Measurements from ENCODE around the gene ZNF74.
"Not testable (repeated sequence)": the region's sequence is repeated elsewhere in the genome, so short reads cannot be mapped to it uniquely, and the experiment has no call there.

The ZNF74 gene

DNA sequence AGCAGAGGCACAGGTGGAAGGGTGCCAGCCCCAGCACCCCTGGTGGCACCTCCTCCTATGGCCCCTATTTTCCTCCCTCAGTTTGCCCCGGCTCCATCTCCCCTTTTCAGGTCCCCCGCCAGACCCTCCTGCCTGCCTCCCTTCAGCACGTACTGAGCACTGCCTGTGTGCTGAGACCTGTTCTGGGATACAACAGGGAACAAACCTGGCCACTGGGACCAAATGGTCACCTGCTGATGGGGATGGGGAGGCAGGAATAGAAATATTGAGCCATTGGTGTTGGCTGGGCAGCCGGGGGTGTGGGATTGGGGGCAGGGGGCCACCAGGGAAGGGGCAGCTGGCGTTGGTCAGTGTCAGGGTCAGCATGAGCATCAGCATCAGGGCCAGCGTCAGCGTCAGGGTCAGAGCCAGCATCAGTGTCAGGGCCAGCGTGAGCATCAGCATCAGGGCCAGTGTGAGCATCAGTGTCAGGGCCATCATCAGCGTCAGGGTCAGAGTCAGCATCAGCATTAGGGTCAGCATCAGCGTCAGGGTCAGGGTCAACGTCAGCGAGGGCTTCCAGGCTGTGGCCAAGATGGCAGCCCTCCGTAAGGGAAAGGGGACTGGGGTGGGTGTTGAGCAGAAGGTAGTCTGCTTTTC is 7.5 kb downstream of the ZNF74 start:
- DNase-seq, result no peak

GRCh38 chr22:20402960-20403778 is 9.2 kb downstream of the ZNF74 start:
- no peak for DNase-seq

GRCh38 chr22:20403779-20404140 is 9.8 kb downstream of the ZNF74 start:
- no peak for DNase-seq

DNA sequence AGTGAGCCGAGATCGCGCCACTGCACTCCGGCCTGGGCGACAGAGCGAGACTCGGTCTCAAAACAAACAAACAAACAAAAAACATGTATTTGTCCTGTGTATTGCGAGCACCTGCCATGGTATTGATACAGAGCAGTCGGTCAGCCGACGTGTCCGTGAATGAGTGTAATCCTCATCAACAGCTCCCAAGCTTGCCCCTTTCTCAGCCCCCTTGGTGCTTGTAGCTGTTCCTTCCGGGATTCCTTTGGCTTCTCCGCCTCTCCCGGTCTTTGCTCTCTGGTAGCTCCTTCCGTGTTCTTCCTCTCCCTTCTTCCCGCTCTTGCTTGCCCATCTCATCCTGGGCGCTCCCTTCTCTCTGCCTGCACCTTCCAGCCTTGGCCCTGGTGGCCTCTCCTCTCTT is 10.9 kb downstream of the ZNF74 start:
- no peak for DNase-seq

DNA sequence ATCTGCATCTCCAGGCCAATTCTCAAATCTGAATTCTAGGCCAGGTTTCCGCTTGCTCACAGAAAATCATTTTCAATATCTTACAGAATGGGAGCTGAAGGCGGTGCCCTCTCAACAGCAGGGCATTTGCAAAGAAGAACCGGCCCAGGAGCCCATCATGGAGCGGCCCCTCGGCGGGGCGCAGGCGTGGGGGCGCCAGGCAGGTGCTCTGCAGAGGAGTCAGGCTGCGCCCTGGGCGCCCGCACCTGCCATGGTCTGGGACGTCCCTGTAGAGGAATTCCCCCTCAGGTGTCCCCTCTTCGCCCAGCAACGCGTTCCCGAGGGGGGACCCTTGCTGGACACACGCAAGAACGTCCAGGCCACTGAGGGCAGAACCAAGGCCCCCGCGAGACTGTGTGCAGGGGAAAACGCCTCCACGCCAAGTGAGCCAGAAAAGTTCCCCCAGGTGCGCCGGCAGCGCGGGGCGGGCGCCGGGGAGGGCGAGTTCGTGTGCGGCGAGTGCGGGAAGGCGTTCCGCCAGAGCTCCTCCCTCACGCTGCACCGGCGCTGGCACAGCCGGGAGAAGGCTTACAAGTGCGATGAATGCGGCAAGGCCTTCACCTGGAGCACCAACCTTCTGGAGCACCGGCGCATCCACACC is 11.5 kb downstream of the ZNF74 start:
- no peak for DNase-seq

GRCh38 chr22:20405931-20406685 is 12.2 kb downstream of the ZNF74 start:
- DNase-seq, result no peak

- DNase-seq, result no peak
These were observed 12.9 kb downstream of the ZNF74 start for GRCh38 chr22:20406686-20407408.

GRCh38 chr22:20407829-20408228 is 13.9 kb downstream of the ZNF74 start:
- no peak for DNase-seq

DNA sequence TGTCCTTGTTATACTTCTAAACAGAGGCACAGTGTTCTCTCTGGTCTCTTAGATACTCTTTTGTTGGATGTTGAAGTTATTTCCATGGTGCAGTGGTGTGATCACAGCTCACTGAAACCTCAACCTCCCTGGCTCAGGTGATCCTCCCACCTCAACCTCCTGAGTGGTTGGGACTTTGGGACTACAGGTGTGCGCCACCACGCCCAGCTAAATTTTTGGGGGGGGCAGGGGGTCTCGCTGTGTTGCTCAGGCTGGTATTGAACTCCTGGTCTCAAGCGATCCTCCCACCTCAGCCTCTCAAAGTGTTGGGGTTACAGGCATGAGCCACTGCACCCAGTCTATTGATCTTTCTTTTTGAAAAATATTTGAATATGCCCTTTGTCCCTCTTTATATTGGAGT is 14.9 kb downstream of the ZNF74 start:
- DNase-seq, result no peak

GRCh38 chr22:20409385-20409784 is 15.4 kb downstream of the ZNF74 start:
- DNase-seq, result not testable (repeated sequence)

DNA sequence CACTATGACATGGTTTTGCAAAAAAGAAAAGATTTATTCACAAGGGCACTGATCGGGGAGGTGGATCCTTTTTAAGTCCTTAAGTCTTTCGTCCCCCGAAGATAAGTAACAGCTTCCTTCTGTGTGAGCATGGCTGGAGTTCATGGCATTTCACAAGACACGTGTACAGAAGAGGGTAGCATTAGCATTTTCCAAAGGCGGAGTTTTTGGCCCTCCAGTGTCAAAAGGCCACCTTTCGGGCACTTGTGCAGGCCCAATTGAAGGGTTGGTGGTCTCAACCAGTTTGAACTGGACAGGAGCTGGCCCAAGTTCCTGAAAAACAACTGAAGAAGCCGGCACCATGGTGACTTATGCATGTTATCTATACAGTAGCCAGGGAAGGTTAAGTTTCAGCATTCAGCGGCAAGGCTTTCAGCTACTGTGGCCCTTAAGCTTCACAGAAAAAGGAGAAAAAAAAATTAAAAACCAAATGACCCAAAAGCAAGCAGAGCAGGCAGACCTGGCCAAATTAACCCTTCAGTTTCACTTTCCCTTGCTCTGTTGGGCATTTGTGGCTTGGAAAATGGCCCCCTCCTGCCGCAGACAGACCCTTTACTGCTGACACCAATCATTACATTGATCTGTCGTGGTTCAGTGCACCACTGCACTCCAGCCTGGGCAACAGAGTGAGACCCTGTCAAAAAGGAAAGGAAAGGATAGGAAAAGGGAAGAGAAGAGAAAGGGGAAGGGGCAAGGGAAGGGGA is 18.7 kb downstream of the ZNF74 start:
- no peak for DNase-seq

GRCh38 chr22:20413217-20414058 is 19.5 kb downstream of the ZNF74 start:
- no peak for DNase-seq

DNA sequence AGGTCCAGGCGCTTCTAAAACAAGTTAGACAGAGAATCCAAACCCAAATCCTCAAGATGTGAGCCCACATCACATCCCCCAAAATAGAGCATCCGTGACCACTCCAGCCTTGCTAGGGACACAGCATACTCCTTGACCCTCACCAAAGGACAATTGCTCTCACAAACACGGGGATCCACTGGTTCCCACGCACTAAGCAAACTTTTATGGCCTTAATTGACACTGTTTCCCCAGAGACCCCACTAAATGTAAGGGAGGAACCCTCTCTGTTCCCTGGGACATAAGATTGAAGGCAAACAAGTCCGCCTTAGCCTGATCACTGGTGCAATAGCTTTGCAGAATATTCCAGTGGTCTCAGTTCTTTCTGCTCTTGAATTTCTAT is 20.1 kb downstream of the ZNF74 start:
- DNase-seq, result no peak

DNA sequence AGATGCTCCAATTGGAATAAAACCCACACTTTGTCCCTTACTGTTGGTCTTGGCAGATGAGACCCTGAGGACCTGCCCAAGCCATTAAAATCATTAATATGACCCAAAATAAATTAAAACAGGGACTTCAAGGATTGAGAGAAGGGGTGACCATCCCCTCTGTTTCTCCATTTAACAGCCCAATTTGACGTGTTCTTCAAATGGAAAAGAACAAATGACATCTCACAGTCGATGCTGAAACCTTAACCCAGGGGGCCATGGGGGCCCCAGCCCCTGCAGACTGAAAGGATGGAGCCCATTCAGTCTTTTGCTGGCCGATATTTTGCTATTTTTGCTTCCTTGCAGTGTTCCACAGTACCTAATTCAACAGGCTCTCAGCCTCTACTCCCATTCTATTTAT is 20.5 kb downstream of the ZNF74 start:
- DNase-seq, result no peak

DNA sequence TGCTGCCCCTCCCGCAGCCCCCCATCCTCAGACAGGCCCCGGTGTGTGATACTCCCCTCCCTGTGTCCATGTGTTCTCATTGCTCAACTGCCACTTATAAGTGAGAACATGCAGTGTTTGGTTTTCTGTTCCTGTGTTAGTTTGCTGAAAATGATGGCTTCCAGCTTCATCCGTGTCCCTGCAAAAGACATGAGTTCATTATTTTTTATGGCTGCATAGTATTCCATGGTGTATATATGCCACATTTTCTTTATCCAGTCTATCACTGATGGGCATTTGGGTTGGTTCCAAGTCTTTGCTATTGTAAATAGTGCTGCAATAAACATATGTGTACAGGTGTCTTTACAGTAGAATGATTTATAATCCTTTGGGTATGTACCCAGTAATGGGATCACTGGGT is 21.3 kb downstream of the ZNF74 start:
- not testable (repeated sequence) for DNase-seq

- DNase-seq, result not testable (repeated sequence)
These were observed 21.7 kb downstream of the ZNF74 start for GRCh38 chr22:20415699-20416098.

DNA sequence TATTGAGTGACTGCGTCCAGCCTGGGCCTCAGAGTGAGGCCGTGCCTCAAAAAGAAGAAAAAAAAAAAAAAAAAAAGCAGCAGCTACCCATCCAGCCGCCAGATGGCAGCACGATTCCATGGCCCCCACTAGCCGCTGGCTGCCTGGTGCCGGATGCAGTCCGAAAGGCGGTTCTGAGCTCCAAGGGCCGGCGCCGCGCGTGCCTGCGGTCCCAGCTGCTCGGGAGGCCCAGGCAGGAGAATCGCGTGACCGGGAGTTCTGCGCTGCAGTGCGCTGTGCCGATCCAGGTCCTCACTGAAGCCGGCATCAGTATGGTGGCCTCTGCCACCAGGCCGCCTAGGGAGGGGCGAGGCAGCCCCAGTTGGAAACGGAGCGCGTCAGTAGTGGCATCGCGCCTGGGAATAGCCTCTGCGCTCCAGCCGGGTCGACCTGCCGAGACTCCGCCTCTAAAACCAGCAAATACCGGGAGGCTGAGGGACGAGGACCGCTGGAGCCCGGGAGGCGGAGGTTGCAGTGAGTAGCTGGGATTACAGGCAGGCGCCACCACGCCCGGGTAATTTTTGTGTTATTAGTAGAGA is 24.3 kb downstream of the ZNF74 start:
- DNase-seq, result peak; percentile 63

DNA sequence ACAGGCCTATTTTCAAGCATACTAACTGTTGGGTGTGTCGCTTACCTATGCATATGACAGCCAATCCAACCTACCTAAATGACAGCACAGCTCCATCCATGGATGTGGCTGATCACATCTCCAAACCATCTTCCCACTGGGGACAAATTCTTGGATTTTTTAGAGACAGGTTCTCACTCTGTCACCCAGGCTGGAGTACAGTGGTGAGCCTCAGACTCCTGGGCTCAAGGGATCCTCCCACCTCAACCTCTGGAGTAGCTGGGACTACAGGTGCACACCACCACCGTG is 25.7 kb downstream of the ZNF74 start:
- no peak for DNase-seq

GRCh38 chr22:20420157-20420842 is 26.3 kb downstream of the ZNF74 start:
- no peak for DNase-seq

- DNase-seq, result no peak
These were observed 27.5 kb downstream of the ZNF74 start for GRCh38 chr22:20421507-20421874.
